ENCODE measurements around the gene LETM1. TPM values are rescaled to one million over a fixed set of nuclear protein-coding genes. Genes with fewer than 3 reads are reported as not detected.

Gene LETM1
- total and polyA plus RNA-seq, 2 of the 8 experiments (the other 6 are each of a cell fraction or from before 2014, with no cell fraction given), result 19.8 to 50.1 TPM

DNA sequence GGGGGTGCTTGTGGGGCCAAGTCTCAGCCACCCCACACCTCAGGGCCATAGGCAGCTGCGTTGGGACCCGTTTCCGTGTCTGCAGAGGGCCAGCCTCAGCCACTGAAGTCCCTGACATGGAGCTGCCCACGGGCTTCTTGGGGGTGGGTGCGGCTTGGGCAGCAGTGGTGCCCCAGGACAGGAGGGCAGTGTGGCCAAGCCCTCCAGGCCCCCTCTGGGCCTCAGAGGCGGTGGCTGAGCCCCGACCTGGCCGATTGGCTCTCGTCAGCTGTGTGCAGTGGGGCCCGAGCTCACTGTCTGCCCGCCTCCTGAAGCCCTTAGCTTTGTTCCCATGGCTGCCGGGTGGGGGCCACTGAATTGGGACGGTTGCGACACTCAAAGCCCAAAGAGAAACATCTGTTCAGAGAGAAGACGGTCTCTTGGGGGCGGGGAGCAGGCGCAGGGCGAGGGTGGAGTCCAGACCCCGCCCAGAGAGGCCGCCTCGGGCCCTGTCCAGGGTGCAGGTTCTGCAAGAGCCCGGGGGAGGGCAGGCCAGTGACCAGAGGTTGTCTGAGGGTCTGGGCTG lies 53.7 kb downstream of the LETM1 start:
- no peaks in the 10 kb centered on the region for H3K27me3 ChIP-seq (replicated peaks in 1 of 4; ENCODE audit: control insufficient read depth in 3 of 4, extremely low read depth in 1 of 4, insufficient read depth in 3 of 4, low read length in 3 of 4)
- FAIRE-seq, result no peak
- H3K4me3 ChIP-seq (ENCODE audit: extremely low read depth in 1 of 4, insufficient read depth in 2 of 4, low read depth in 3 of 4, low read length in 4 of 4), result no peak overlapping the region
- H2BK5ac ChIP-seq (ENCODE audit: low read depth, low read length), result no peak overlapping the region
- H3K79me1 ChIP-seq (ENCODE audit: low read depth, low read length), result peaks cover 4% of the 10 kb centered on the region; the same call in 1 of the 2 replicates
- no peak overlapping the region for H4K8ac ChIP-seq (ENCODE audit: extremely low read depth, insufficient read depth, low read length)
- no peak overlapping the region for H2BK15ac ChIP-seq (ENCODE audit: low read length)
- H2AK5ac ChIP-seq (ENCODE audit: low read depth, low read length), result no peak overlapping the region
- no peak overlapping the region for H2BK120ac ChIP-seq (replicated peaks; ENCODE audit: low read depth, low read length)
- no peak overlapping the region for H3K14ac ChIP-seq (ENCODE audit: insufficient read length)
- no peak overlapping the region for H2AFZ ChIP-seq (ENCODE audit: low read length)
- no peaks in the 10 kb centered on the region; the same call in 1 of the 2 replicates for H3K23me2 ChIP-seq (ENCODE audit: low read depth, low read length)
- no peak for DNase-seq (ENCODE audit: low read depth in 1 of 2, low spot score in 2 of 2)
- POLR2A ChIA-PET (ENCODE audit: partially characterized antibody), result interaction anchor here (0.7 to 2.5 kb wide), 6 partner anchors 18 to 85 kb away, joined by 3 to 9 read pairs (median 4); no protein-coding TSS in a partner anchor
- no peak for TF ChIP-seq NRF1 (IDR thresholded peaks at IDR 0.05; ENCODE audit: low read depth, low read length)
- no peak for TF ChIP-seq CBX8 (IDR thresholded peaks at IDR 0.05; ENCODE audit: borderline replicate concordance, low read depth, low read length)
- no peak for TF ChIP-seq SP1 (IDR thresholded peaks at IDR 0.05; ENCODE audit: low read depth, low read length)
- TF ChIP-seq MAFK (IDR thresholded peaks at IDR 0.05; ENCODE audit: low read depth, low read length), result no peak
- TF ChIP-seq FOSL1 (IDR thresholded peaks at IDR 0.05; ENCODE audit: insufficient read depth, low read depth, low read length), result no peak
- H3K23ac ChIP-seq (ENCODE audit: insufficient read length), result no peak overlapping the region
- no peak overlapping the region for H3K27ac ChIP-seq (ENCODE audit: low read depth, low read length)
- no peak overlapping the region for H4K5ac ChIP-seq (ENCODE audit: insufficient read length, low read depth, low read length)
- H4K20me1 ChIP-seq (replicated peaks in 1 of 2; ENCODE audit: control insufficient read depth in 1 of 2, insufficient read depth in 2 of 2, low read length in 2 of 2), result peaks cover 6 to 11% of the 10 kb centered on the region in 2 experiments
- CTCF ChIA-PET (ENCODE audit: partially characterized antibody), result interaction anchor here (0.8 to 71.2 kb wide), 6 partner anchors 7 to 72 kb away, joined by 3 to 2507 read pairs (median 4); partner anchors contain the start of gene FGFR3
- no peaks in the 10 kb centered on the region; a peak in 1 of 7 replicates for H3K4me1 ChIP-seq (replicated peaks in 1 of 4; ENCODE audit: control insufficient read depth in 3 of 4, insufficient read depth in 4 of 4, low read length in 3 of 4)
- no peak overlapping the region for H4K91ac ChIP-seq (replicated peaks; ENCODE audit: insufficient read length, low read length)
- no peaks in the 10 kb centered on the region for H3K9me3 ChIP-seq (ENCODE audit: insufficient read depth in 2 of 2, low read depth in 1 of 2, low read length in 1 of 2)
- H3K79me2 ChIP-seq (ENCODE audit: control insufficient read depth in 1 of 2, insufficient read depth in 2 of 2, low read length in 2 of 2), result no peaks in the 10 kb centered on the region; a peak in 1 of 4 replicates
- H3K4me2 ChIP-seq (ENCODE audit: insufficient read depth in 1 of 2, low read depth in 2 of 2, low read length in 2 of 2), result no peak overlapping the region
- H2BK12ac ChIP-seq (ENCODE audit: low read depth, low read length), result no peak overlapping the region
- no peak overlapping the region for H3K9ac ChIP-seq (replicated peaks in 1 of 4; ENCODE audit: extremely low read depth in 1 of 4, low read depth in 3 of 4, low read length in 3 of 4)
- H3K18ac ChIP-seq (ENCODE audit: extremely low read depth, low read length), result no peak overlapping the region
- no peak overlapping the region for H2BK20ac ChIP-seq (ENCODE audit: low read length)
- 91% methylated on average over 21 of the region's 22 CpGs; no CpG with 5 or more reads in 1 of the 2 experiments for WGBS, 2 experiments (ENCODE audit: extremely low coverage in 1 of 2, insufficient coverage in 1 of 2, insufficient read length in 1 of 2, insufficient replicate concordance in 2 of 2, low coverage in 1 of 2, low lambda C conversion rate in 2 of 2, missing lambda C conversion rate in 1 of 2)
- peaks cover 0 to 32% (median 13%) of the 10 kb centered on the region in 4 experiments; a peak in 5 of 8 replicates for H3K36me3 ChIP-seq (ENCODE audit: control insufficient read depth in 2 of 4, insufficient read depth in 4 of 4, low read length in 3 of 4)
- H3K4ac ChIP-seq (replicated peaks; ENCODE audit: insufficient read length, low read depth, low read length), result no peak overlapping the region
- no peak overlapping the region for H3K56ac ChIP-seq (replicated peaks; ENCODE audit: insufficient read length, low read depth, low read length)
